Gastrocnemius medialis (tissue), 4 donors: Measurements from ENCODE around the gene MPRIP.

Source experiments
- POLR2A ChIP-seq, 2 donors: fragments of 450-650 bp; IDR thresholded peaks; one replicate each; pipeline ENCODE4 v1.6.1; 2017; ENCODE audit warnings: antibody characterized with exemption in 2 of 2, mild to moderate bottlenecking in 2 of 2, moderate library complexity in 2 of 2
- TF ChIP-seq, protein P1 (sequence below), 5 experiments: fragments of 450-650 bp in 3 of 5; fragments of 200-600 bp in 2 of 5; sonication (generic) in 2 of 5; IDR thresholded peaks in 4 of 5; conservative IDR thresholded peaks in 1 of 5; 1 replicate in 4 of 5; 2 replicates in 1 of 5; pipeline ENCODE4 v1.5.1; 2016 to 2019; ENCODE audit warnings: antibody characterized with exemption in 5 of 5, mild to moderate bottlenecking in 3 of 5, moderate library complexity in 3 of 5

DNA sequence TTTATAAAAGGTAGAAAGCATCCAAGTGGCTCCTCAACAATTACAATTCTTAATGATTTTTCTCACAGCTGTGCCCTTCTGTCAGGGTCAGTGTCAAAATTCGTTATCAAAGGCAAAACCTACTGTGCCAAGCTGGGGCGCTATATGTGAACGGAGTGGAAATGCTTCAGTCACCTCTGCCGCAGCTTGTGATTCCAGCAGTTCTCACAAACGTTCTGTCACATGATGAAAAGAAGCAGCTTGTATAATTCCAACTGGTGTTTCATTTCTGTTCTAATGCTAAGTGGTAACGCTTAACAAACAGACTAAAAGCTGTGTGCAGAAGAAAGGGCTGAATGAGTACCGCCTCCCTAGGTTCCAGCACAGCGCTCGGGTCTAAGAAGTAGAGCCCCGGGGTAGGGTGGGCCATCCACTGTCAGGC is 149.7 kb downstream of the MPRIP start:
- TF ChIP-seq, protein P1, sequence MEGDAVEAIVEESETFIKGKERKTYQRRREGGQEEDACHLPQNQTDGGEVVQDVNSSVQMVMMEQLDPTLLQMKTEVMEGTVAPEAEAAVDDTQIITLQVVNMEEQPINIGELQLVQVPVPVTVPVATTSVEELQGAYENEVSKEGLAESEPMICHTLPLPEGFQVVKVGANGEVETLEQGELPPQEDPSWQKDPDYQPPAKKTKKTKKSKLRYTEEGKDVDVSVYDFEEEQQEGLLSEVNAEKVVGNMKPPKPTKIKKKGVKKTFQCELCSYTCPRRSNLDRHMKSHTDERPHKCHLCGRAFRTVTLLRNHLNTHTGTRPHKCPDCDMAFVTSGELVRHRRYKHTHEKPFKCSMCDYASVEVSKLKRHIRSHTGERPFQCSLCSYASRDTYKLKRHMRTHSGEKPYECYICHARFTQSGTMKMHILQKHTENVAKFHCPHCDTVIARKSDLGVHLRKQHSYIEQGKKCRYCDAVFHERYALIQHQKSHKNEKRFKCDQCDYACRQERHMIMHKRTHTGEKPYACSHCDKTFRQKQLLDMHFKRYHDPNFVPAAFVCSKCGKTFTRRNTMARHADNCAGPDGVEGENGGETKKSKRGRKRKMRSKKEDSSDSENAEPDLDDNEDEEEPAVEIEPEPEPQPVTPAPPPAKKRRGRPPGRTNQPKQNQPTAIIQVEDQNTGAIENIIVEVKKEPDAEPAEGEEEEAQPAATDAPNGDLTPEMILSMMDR (IDR thresholded peaks at IDR 0.05 in 4 of 5, conservative IDR thresholded peaks at IDR 0.05 in 1 of 5) = no peak
- TF ChIP-seq POLR2A (IDR thresholded peaks at IDR 0.05) = no peak
